CD4-positive, alpha-beta T cell (primary cell): ENCODE results near the gene CDH13. TPM values are rescaled to one million over a fixed set of nuclear protein-coding genes. Genes with fewer than 3 reads are reported as not detected.

Experiments
- ATAC-seq: fragments of 200-7000 bp; cut with Tn5 transposase; one replicate; pipeline ENCODE4 v1.10.0; 2022; ENCODE audit warnings: mild to moderate bottlenecking; ENCODE audit not compliant: poor library complexity
- CTCF ChIA-PET: fragments of 350-600 bp; sonication (Branson Sonifier 250); formaldehyde crosslinking; loops from one replicate; lab custom pipeline; 2021; ENCODE audit warnings: antibody characterized with exemption, inconsistent platforms; lab: Charles Lee
- POLR2A ChIA-PET: fragments of 350-600 bp; sonication (Branson Sonifier 250); formaldehyde crosslinking; loops from one replicate; lab custom pipeline; 2021; ENCODE audit warnings: antibody characterized with exemption, inconsistent platforms; lab: Charles Lee
- DNase-seq, 14 experiments: peaks; one replicate each; pipeline ENCODE4 v3.0.0-alpha.2; 2013 to 2020; ENCODE audit warnings: mixed read lengths in 2 of 14
- H3K27ac ChIP-seq, 2 donors: one replicate each; pipeline versions ENCODE4 v1.5.1 to v1.7.0; 2013; ENCODE audit warnings: low read length in 2 of 2, low read depth in 1 of 2, mild to moderate bottlenecking in 1 of 2
- H3K27me3 ChIP-seq, 2 experiments: 1 replicate in 1 of 2; 2 replicates in 1 of 2; pipeline versions ENCODE4 v1.6.1 to v1.7.0; 2013; ENCODE audit warnings: low read length in 2 of 2, control low read depth in 1 of 2, mild to moderate bottlenecking in 1 of 2, moderate library complexity in 1 of 2; ENCODE audit not compliant: insufficient read depth in 2 of 2, control insufficient read depth in 1 of 2
- H3K36me3 ChIP-seq: one replicate; pipeline ENCODE4 v1.6.1; 2013; ENCODE audit warnings: low read length, control low read depth; ENCODE audit not compliant: insufficient read depth
- H3K4me1 ChIP-seq: one replicate; pipeline ENCODE4 v1.6.1; 2013; ENCODE audit warnings: low read length, control low read depth; ENCODE audit not compliant: insufficient read depth
- H3K4me3 ChIP-seq: one replicate; pipeline ENCODE4 v1.5.1; 2013; ENCODE audit warnings: mild to moderate bottlenecking, low read length, moderate library complexity
- H3K9me3 ChIP-seq, 2 experiments: 1 replicate in 1 of 2; 2 replicates in 1 of 2; pipeline versions ENCODE4 v1.6.1 to v1.7.0; 2013; ENCODE audit warnings: low read length in 2 of 2, mild to moderate bottlenecking in 2 of 2, control low read depth in 1 of 2, moderate library complexity in 1 of 2; ENCODE audit not compliant: control insufficient read depth in 1 of 2, insufficient read depth in 1 of 2
- H3K27ac Mint-ChIP-seq: one replicate; pipeline ENCODE4 v1.8.0; 2020; ENCODE audit warnings: mixed read lengths
- H3K27me3 Mint-ChIP-seq: one replicate; pipeline ENCODE4 v1.8.0; 2021; ENCODE audit warnings: mixed read lengths
- H3K36me3 Mint-ChIP-seq: one replicate; pipeline ENCODE4 v1.8.0; 2021; ENCODE audit warnings: low read depth, mixed read lengths
- H3K4me1 Mint-ChIP-seq: one replicate; pipeline ENCODE4 v1.8.0; 2021; ENCODE audit warnings: low read depth, mixed read lengths
- H3K4me3 Mint-ChIP-seq: one replicate; pipeline ENCODE4 v1.8.0; 2020; ENCODE audit warnings: mild to moderate bottlenecking, mixed read lengths
- H3K9me3 Mint-ChIP-seq: one replicate; pipeline ENCODE4 v1.8.0; 2020; ENCODE audit warnings: mixed read lengths
- intact Hi-C, 2 experiments: fragments of 100-400 bp; cut with DNase I in 1 of 2; cut with micrococcal nuclease in 1 of 2; formaldehyde crosslinking; loops; one replicate each; pipeline versions ENCODE4 v1.15.1 to v1.9.0; 2023 to 2025; cut with DNase I, micrococcal nuclease
- total RNA-seq, 174 experiments: library from RNA in 2 of 174; stranded (reverse) in 2 of 174; gene quantifications; one replicate each; pipeline ENCODE4 v1.2.3 and lab custom pipeline; 2021 to 2026
- TF ChIP-seq, protein P1 (sequence below): fragments of 200-600 bp; IDR thresholded peaks from one replicate; pipeline ENCODE4 v1.8.0; 2022; ENCODE audit warnings: antibody characterized with exemption, mild to moderate bottlenecking

The CDH13 gene
- total RNA-seq, 2 experiments from 2014 or later, result not detected

DNA sequence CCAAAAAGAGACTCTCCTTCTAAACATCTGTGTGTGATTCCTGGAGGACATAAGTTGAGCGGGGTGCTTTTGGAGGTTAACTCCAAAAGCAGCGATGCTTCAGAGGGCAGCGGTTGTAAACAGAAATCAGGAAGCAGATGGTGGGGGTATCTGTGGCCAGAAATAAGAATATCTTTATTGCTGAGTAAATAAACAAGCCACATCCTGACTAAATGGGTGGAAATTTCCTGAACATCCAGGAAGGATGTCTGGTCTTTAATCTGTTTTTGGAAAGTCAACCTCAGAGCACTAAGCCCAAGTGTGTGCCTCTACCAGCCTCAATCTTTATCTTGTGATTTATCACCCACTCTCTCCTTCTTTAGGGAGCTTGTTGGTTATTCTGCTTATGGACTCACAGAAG, 123.3 kb downstream of the CDH13 start:
- H3K27me3 ChIP-seq, result peaks cover 3 to 9% of the 10 kb centered on the region in 2 experiments
- no peak overlapping the region for H3K27ac Mint-ChIP-seq
- no peaks in the 10 kb centered on the region for H3K9me3 Mint-ChIP-seq
- H3K36me3 Mint-ChIP-seq, result no peaks in the 10 kb centered on the region
- H3K9me3 ChIP-seq, result no peaks in the 10 kb centered on the region
- ChIA-PET CTCF (no interaction called here), POLR2A (no interaction called here)
- peaks cover 51% of the 10 kb centered on the region for H3K27me3 Mint-ChIP-seq
- no peaks in the 10 kb centered on the region for H3K4me1 ChIP-seq
- H3K4me1 Mint-ChIP-seq, result no peaks in the 10 kb centered on the region
- ATAC-seq (no peak), DNase-seq (no peak)
- no peak overlapping the region for H3K4me3 ChIP-seq
- H3K36me3 ChIP-seq, result no peaks in the 10 kb centered on the region
- no peak overlapping the region for H3K4me3 Mint-ChIP-seq
- intact Hi-C loops, result no loop called here
- TF ChIP-seq, protein P1, sequence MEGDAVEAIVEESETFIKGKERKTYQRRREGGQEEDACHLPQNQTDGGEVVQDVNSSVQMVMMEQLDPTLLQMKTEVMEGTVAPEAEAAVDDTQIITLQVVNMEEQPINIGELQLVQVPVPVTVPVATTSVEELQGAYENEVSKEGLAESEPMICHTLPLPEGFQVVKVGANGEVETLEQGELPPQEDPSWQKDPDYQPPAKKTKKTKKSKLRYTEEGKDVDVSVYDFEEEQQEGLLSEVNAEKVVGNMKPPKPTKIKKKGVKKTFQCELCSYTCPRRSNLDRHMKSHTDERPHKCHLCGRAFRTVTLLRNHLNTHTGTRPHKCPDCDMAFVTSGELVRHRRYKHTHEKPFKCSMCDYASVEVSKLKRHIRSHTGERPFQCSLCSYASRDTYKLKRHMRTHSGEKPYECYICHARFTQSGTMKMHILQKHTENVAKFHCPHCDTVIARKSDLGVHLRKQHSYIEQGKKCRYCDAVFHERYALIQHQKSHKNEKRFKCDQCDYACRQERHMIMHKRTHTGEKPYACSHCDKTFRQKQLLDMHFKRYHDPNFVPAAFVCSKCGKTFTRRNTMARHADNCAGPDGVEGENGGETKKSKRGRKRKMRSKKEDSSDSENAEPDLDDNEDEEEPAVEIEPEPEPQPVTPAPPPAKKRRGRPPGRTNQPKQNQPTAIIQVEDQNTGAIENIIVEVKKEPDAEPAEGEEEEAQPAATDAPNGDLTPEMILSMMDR, result no peak
- no peak overlapping the region for H3K27ac ChIP-seq

DNA sequence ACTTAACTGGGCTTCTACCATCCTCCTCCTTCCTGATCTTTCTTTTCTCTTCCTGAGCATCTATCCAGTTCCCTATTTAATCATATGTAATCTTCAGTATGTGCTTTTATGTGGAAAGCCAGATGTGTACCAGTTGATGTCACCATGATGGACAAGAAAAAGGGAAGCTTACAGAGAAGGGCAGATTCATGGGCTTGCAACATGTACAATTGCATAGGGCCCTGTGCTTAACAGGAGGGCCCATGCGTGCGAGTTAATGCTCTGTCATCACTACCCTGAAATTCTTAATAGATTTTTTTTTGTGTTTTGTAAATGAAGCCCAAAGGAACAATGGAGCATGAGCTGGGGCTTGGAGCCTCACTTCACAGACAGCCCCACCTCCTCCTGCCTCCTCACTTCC, 124.3 kb downstream of the CDH13 start:
- CTCF ChIA-PET, result no interaction called here
- TF ChIP-seq, protein P1, result no peak
- Mint-ChIP-seq H3K27me3 (peaks cover 50% of the 10 kb centered on the region), H3K9me3 (no peaks in the 10 kb centered on the region), H3K36me3 (no peaks in the 10 kb centered on the region), H3K27ac (no peak overlapping the region), H3K4me1 (no peaks in the 10 kb centered on the region), H3K4me3 (no peak overlapping the region)
- Histone ChIP-seq H3K27ac (no peak overlapping the region), H3K9me3 (no peaks in the 10 kb centered on the region), H3K27me3 (peaks cover 3 to 9% of the 10 kb centered on the region in 2 experiments), H3K4me3 (no peak overlapping the region), H3K36me3 (no peaks in the 10 kb centered on the region), H3K4me1 (no peaks in the 10 kb centered on the region)
- intact Hi-C loops, result no loop called here
- POLR2A ChIA-PET, result no interaction called here
- ATAC-seq (no peak), DNase-seq (no peak)

DNA sequence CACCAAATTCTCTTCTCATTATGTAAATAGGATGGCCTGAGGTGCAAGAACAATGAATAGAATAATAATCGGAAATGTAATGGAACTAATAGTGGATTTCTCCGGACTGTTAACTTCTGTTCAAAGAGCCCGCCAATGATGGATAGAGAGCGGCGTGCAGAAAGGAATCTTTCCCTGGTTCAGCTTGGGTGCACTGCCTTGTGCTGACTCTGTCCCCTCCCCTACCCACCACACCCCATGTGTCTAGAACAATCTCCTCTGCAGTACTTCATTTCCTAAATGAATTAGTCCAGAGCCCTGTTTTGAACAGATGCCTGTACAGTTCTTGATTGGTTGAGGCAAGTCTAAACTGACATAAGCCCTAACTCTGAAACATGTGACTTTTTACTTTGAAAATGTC, 125.4 kb downstream of the CDH13 start:
- ATAC-seq, result no peak
- CTCF ChIA-PET, result no interaction called here
- intact Hi-C loops, result no loop called here

More for the DNA sequence above, 125.4 kb downstream of the CDH13 start:
- no peak overlapping the region for H3K27ac Mint-ChIP-seq
- no peak for DNase-seq
- POLR2A ChIA-PET, result interaction anchor here (0.8 kb wide), 1 partner anchor 24 kb away, joined by 3 read pairs; no protein-coding TSS in a partner anchor
- peaks cover 3 to 9% of the 10 kb centered on the region in 2 experiments for H3K27me3 ChIP-seq
- TF ChIP-seq, protein P1, result no peak
- H3K36me3 Mint-ChIP-seq, result no peaks in the 10 kb centered on the region
- no peaks in the 10 kb centered on the region for H3K9me3 ChIP-seq
- no peaks in the 10 kb centered on the region for H3K4me1 ChIP-seq
- H3K4me3 ChIP-seq, result no peak overlapping the region
- H3K27ac ChIP-seq, result no peak overlapping the region
- peaks cover 45% of the 10 kb centered on the region for H3K27me3 Mint-ChIP-seq
- H3K4me3 Mint-ChIP-seq, result no peak overlapping the region
- H3K36me3 ChIP-seq, result no peaks in the 10 kb centered on the region
- no peaks in the 10 kb centered on the region for H3K9me3 Mint-ChIP-seq
- H3K4me1 Mint-ChIP-seq, result no peaks in the 10 kb centered on the region
